GM12878 (cell line): ENCODE data around the gene ASIP. TPM values are rescaled to one million over a fixed set of nuclear protein-coding genes. Genes with fewer than 3 reads are reported as not detected.

ENCODE experiments used
- BACH1 ChIP-seq: fragments of 450-650 bp; IDR thresholded peaks from 2 replicates; pipeline ENCODE4 v1.6.1; 2017; ENCODE audit warnings: mild to moderate bottlenecking, borderline replicate concordance
- BHLHE40 ChIP-seq, 2 experiments: fragments of 450-650 bp in 1 of 2; IDR thresholded peaks; 2 replicates each; pipeline ENCODE4 v1.6.1; 2011 to 2017; ENCODE audit warnings: low read depth in 2 of 2, borderline replicate concordance in 1 of 2, improper control_type of control experiment in 1 of 2, low read length in 1 of 2, mild to moderate bottlenecking in 1 of 2
- BMI1 ChIP-seq: fragments of 450-650 bp; IDR thresholded peaks from 2 replicates; pipeline ENCODE4 v1.6.1; 2016; ENCODE audit warnings: mild to moderate bottlenecking, moderate library complexity, borderline replicate concordance
- CEBPZ ChIP-seq: fragments of 150-350 bp; IDR thresholded peaks from 2 replicates; pipeline ENCODE4 v1.6.1; 2016; ENCODE audit warnings: low read depth, low read length
- CHD2 ChIP-seq: IDR thresholded peaks from 2 replicates; pipeline ENCODE4 v1.6.1; 2011; ENCODE audit warnings: low read depth, low read length, improper control_type of control experiment, borderline replicate concordance
- FOXK2 ChIP-seq: fragments of 450-650 bp; IDR thresholded peaks from 2 replicates; pipeline ENCODE4 v1.6.1; 2017; ENCODE audit warnings: mild to moderate bottlenecking, moderate library complexity
- HDAC2 ChIP-seq: fragments of 200-600 bp; sonication (generic); IDR thresholded peaks from 2 replicates; pipeline ENCODE4 v1.6.1; 2017
- HDGF ChIP-seq: fragments of 450-650 bp; IDR thresholded peaks from 2 replicates; pipeline ENCODE4 v1.6.1; 2016; ENCODE audit warnings: antibody characterized with exemption
- JUNB ChIP-seq: IDR thresholded peaks from 2 replicates; pipeline ENCODE4 v1.6.1; 2016; ENCODE audit warnings: antibody characterized with exemption, mild to moderate bottlenecking
- NRF1 ChIP-seq: conservative IDR thresholded peaks from 2 replicates; pipeline ENCODE4 v1.6.1; 2011; ENCODE audit warnings: mild to moderate bottlenecking, low read depth, low read length, improper control_type of control experiment
- REST ChIP-seq: IDR thresholded peaks from 2 replicates; pipeline ENCODE4 v1.6.1; 2012; ENCODE audit warnings: mild to moderate bottlenecking, low read depth, low read length
- SMARCA5 ChIP-seq: fragments of 450-650 bp; IDR thresholded peaks from 2 replicates; pipeline ENCODE4 v1.6.1; 2017; ENCODE audit warnings: mild to moderate bottlenecking
- ZNF207 ChIP-seq: fragments of 450-650 bp; IDR thresholded peaks from 2 replicates; pipeline ENCODE4 v1.6.1; 2014; ENCODE audit warnings: antibody characterized with exemption, mild to moderate bottlenecking, borderline replicate concordance
- ZNF217 ChIP-seq: fragments of 450-650 bp; IDR thresholded peaks from 2 replicates; pipeline ENCODE4 v1.6.1; 2017; ENCODE audit warnings: antibody characterized with exemption, mild to moderate bottlenecking
- ZNF687 ChIP-seq: fragments of 450-650 bp; IDR thresholded peaks from 2 replicates; pipeline ENCODE4 v1.6.1; 2017; ENCODE audit warnings: mild to moderate bottlenecking, moderate library complexity
- ZSCAN29 ChIP-seq: fragments of 450-650 bp; IDR thresholded peaks from 2 replicates; pipeline ENCODE4 v1.6.1; 2017; ENCODE audit warnings: mild to moderate bottlenecking, moderate library complexity
- polyA plus RNA-seq, 11 experiments: library from polyadenylated mRNA; depleted of rRNA in 4 of 11; unstranded in 6 of 11; stranded (reverse) in 5 of 11; fragments of >200 nt; fragmentation: Nextera tagmentation in 4 of 11; fragmentation: Illumina TruSeq in 1 of 11; extraction: Ambion mirVana in 4 of 11; extraction: Trizol in 1 of 11; gene quantifications; 1 replicate in 1 of 11; 2 replicates in 10 of 11; pipeline versions ENCODE4 v1.2.1 to v1.2.3, GENCODE V29; 2011 to 2016; ENCODE audit warnings: inconsistent platforms in 2 of 11, missing spikeins in 2 of 11, low read depth in 1 of 11
- total RNA-seq, 4 experiments: library from RNA; depleted of rRNA in 3 of 4; stranded (reverse); fragments of >200 nt in 3 of 4; fragmentation: Illumina TruSeq in 1 of 4; extraction: Trizol in 1 of 4; gene quantifications; 2 replicates each; pipeline versions ENCODE4 v1.2.1 to v1.2.3, GENCODE V29; 2013 to 2021
- TF ChIP-seq, protein P1 (sequence below): IDR thresholded peaks from 2 replicates; pipeline ENCODE4 v1.6.1; 2011; ENCODE audit warnings: low read depth, low read length, improper control_type of control experiment, borderline replicate concordance
- TF ChIP-seq, protein P2 (sequence below): fragments of 450-650 bp; IDR thresholded peaks from 2 replicates; pipeline ENCODE4 v1.6.1; 2016; ENCODE audit warnings: mild to moderate bottlenecking

ASIP gene
- total and polyA plus RNA-seq, 10 of the 15 experiments (the other 5 are each of a cell fraction or from before 2014, with no cell fraction given): 0.29 TPM; not detected in 9

- TF ChIP-seq FOXK2 (no peak), REST (no peak), BMI1 (no peak), HDAC2 (no peak), BACH1 (peak; percentile 29; the same call in 1 of the 2 replicates), ZNF217 (no peak), ZNF207 (no peak), NRF1 (no peak), CHD2 (peak; percentile 17; the same call in 1 of the 2 replicates), BHLHE40 (IDR thresholded peaks at IDR 0.05; ENCODE audit: borderline replicate concordance in 1 of 2, low read depth in 2 of 2, low read length in 1 of 2) (peak; percentile 29 to 67; a peak in 1 of 4 replicates), ZNF687 (peak; percentile 94), CEBPZ (no peak), JUNB (no peak; the same call in 1 of the 2 replicates), HDGF (no peak), ZSCAN29 (no peak), SMARCA5 (no peak)
- TF ChIP-seq, protein P1, sequence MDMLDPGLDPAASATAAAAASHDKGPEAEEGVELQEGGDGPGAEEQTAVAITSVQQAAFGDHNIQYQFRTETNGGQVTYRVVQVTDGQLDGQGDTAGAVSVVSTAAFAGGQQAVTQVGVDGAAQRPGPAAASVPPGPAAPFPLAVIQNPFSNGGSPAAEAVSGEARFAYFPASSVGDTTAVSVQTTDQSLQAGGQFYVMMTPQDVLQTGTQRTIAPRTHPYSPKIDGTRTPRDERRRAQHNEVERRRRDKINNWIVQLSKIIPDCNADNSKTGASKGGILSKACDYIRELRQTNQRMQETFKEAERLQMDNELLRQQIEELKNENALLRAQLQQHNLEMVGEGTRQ: peak; percentile 44; the same call in 1 of the 2 replicates
- TF ChIP-seq, protein P2, sequence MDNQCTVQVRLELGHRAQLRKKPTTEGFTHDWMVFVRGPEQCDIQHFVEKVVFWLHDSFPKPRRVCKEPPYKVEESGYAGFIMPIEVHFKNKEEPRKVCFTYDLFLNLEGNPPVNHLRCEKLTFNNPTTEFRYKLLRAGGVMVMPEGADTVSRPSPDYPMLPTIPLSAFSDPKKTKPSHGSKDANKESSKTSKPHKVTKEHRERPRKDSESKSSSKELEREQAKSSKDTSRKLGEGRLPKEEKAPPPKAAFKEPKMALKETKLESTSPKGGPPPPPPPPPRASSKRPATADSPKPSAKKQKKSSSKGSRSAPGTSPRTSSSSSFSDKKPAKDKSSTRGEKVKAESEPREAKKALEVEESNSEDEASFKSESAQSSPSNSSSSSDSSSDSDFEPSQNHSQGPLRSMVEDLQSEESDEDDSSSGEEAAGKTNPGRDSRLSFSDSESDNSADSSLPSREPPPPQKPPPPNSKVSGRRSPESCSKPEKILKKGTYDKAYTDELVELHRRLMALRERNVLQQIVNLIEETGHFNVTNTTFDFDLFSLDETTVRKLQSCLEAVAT: no peak
These were observed 8.1 kb downstream of the ASIP start (continued) for GRCh38 chr20:34249291-34249690.
